SK-N-SH treated with all-trans-retinoic acid at 6 μM for 48 hours (cell line): Measurements from ENCODE around the gene AP1G2.
"Not testable (repeated sequence)": the region's sequence is repeated elsewhere in the genome, so short reads cannot be mapped to it uniquely, and the experiment has no call there.

Experiments
- ATAC-seq: fragments of 200-7000 bp; cut with Tn5 transposase; 3 replicates; pipeline ENCODE4 v1.9.1; 2020; ENCODE audit warnings: mild to moderate bottlenecking, moderate library complexity
- ARNTL ChIP-seq: fragments of 450-650 bp; formaldehyde crosslinking; IDR thresholded peaks from 2 replicates; pipeline ENCODE4 v1.5.0; 2020; ENCODE audit warnings: low read depth, mild to moderate bottlenecking, moderate library complexity, borderline replicate concordance
- BACH2 ChIP-seq: fragments of 250-450 bp; sonication (Bioruptor Pico); IDR thresholded peaks from 2 replicates; pipeline ENCODE4 v1.9.0; 2021; ENCODE audit warnings: mild to moderate bottlenecking, borderline replicate concordance
- CSDC2 ChIP-seq: fragments of 250-450 bp; sonication (Bioruptor Pico); IDR thresholded peaks from 2 replicates; pipeline ENCODE4 v1.5.0; 2020; ENCODE audit warnings: mild to moderate bottlenecking, moderate library complexity
- ESRRG ChIP-seq: fragments of 250-450 bp; sonication (Bioruptor Pico); IDR thresholded peaks from 2 replicates; pipeline ENCODE4 v1.6.1; 2021; ENCODE audit warnings: mild to moderate bottlenecking
- GLIS3 ChIP-seq: fragments of 250-450 bp; sonication (Bioruptor Pico); IDR thresholded peaks from 2 replicates; pipeline ENCODE4 v1.5.0; 2020; ENCODE audit warnings: mild to moderate bottlenecking, moderate library complexity
- ISL1 ChIP-seq: fragments of 250-450 bp; sonication (Bioruptor Pico); IDR thresholded peaks from 2 replicates; pipeline ENCODE4 v2.1.2; 2022; ENCODE audit warnings: mild to moderate bottlenecking, moderate library complexity
- RARB ChIP-seq: fragments of 250-450 bp; sonication (Bioruptor Pico); IDR thresholded peaks from 2 replicates; pipeline ENCODE4 v1.8.0; 2021; ENCODE audit warnings: mild to moderate bottlenecking, moderate library complexity
- SNAI2 ChIP-seq: fragments of 250-450 bp; sonication (Bioruptor Pico); IDR thresholded peaks from 2 replicates; pipeline ENCODE4 v1.5.0; 2020; ENCODE audit warnings: mild to moderate bottlenecking, moderate library complexity
- TCF4 ChIP-seq: fragments of 250-450 bp; sonication (Bioruptor Pico); IDR thresholded peaks from 2 replicates; pipeline ENCODE4 v1.8.0; 2021; ENCODE audit warnings: mild to moderate bottlenecking, moderate library complexity, borderline replicate concordance
- TOX ChIP-seq: fragments of 250-450 bp; sonication (Bioruptor Pico); IDR thresholded peaks from 2 replicates; pipeline ENCODE4 v1.8.0; 2021; ENCODE audit warnings: mild to moderate bottlenecking, moderate library complexity, borderline replicate concordance
- ZC3H10 ChIP-seq: fragments of 250-450 bp; sonication (Bioruptor Pico); IDR thresholded peaks from 2 replicates; pipeline ENCODE4 v1.5.1; 2021; ENCODE audit warnings: mild to moderate bottlenecking, moderate library complexity
- ZFP30 ChIP-seq: fragments of 450-650 bp; formaldehyde crosslinking; IDR thresholded peaks from 2 replicates; pipeline ENCODE4 v1.5.0; 2022; ENCODE audit warnings: mild to moderate bottlenecking, moderate library complexity
- ZNF565 ChIP-seq: fragments of 450-650 bp; formaldehyde crosslinking; conservative IDR thresholded peaks from 2 replicates; pipeline ENCODE4 v1.5.0; 2020; ENCODE audit warnings: low read depth, mild to moderate bottlenecking, moderate library complexity
- ZNF8 ChIP-seq: fragments of 450-650 bp; formaldehyde crosslinking; IDR thresholded peaks from 2 replicates; pipeline ENCODE4 v1.5.0; 2020; ENCODE audit warnings: mild to moderate bottlenecking, moderate library complexity
- TF ChIP-seq, protein P1 (sequence below): fragments of 250-450 bp; sonication (Bioruptor Pico); IDR thresholded peaks from 2 replicates; pipeline ENCODE4 v1.8.0; 2021; ENCODE audit warnings: low read depth, mild to moderate bottlenecking, moderate library complexity, borderline replicate concordance
- TF ChIP-seq, protein P2 (sequence below): fragments of 250-450 bp; sonication (Bioruptor Pico); IDR thresholded peaks from 2 replicates; pipeline ENCODE4 v1.8.0; 2020; ENCODE audit warnings: mild to moderate bottlenecking, moderate library complexity, borderline replicate concordance

Gene AP1G2

DNA sequence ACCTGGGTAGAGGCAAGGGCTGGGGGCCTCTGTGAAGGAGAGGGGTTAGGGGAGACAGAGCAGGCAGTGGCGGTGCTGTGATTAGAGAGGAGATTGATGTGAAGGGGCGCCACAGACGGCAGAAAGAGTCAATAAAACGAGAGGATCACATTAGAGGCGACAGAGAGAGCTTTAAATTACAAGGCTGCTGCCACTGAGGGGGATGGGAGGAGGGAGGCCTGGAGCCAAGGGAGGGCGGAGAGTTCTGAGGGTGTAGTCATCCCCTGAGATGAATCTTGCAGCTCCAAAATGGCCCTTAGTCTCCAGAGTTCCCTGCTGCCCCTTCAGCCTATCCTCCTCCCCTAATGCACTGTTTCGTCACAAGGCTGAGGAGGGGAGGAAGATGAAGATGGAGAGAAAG is 28.8 kb downstream of the AP1G2 start (continued):
- TF ChIP-seq RARB (CRISPR knock-in tag) (no peak), BACH2 (no peak)

DNA sequence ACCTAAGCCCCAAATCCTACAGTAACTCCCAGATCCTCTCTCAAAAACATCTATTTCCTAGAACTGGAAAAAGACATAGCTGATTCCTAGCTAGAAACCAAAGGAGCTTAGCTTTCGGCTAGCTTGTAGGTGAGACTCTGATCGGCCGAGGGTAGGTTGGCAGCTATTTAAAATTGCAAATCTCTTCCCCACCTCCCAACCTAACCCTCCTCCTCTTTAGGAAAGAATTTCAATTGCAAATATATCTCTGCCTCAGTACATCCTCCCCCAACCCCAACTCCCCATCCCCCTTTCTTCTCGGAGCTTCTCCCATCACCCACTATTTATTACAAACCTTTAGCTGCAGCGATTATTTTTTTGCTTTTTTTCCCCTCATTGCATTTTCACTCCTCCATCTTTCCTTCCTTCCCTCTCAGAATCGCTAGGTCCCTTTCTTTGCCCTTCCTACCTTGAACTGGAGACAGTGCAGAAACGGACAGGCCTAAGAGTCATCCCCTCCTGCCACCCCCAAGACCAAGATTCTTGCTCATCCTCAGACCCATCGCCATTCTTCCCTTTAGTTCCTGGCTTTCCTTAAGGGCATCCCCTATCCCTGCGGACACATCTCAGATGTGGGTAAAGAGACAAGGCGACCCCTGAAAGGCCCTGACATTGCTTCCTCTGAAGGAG is 29.4 kb downstream of the AP1G2 start:
- ATAC-seq, result no peak
- no peak for TF ChIP-seq ESRRG
- no peak for TF ChIP-seq ZNF565 (CRISPR knock-in tag)
- no peak for TF ChIP-seq CSDC2
- TF ChIP-seq, protein P1, sequence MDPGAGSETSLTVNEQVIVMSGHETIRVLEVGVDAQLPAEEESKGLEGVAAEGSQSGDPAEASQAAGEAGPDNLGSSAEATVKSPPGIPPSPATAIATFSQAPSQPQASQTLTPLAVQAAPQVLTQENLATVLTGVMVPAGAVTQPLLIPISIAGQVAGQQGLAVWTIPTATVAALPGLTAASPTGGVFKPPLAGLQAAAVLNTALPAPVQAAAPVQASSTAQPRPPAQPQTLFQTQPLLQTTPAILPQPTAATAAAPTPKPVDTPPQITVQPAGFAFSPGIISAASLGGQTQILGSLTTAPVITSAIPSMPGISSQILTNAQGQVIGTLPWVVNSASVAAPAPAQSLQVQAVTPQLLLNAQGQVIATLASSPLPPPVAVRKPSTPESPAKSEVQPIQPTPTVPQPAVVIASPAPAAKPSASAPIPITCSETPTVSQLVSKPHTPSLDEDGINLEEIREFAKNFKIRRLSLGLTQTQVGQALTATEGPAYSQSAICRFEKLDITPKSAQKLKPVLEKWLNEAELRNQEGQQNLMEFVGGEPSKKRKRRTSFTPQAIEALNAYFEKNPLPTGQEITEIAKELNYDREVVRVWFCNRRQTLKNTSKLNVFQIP (CRISPR knock-in tag), result no peak
- TF ChIP-seq BACH2, result no peak
- no peak for TF ChIP-seq TOX
- TF ChIP-seq SNAI2 (CRISPR knock-in tag), result no peak
- TF ChIP-seq ZC3H10 (CRISPR knock-in tag), result no peak
- TF ChIP-seq ZFP30 (CRISPR knock-in tag), result no peak
- TF ChIP-seq ZNF8 (CRISPR knock-in tag), result no peak
- TF ChIP-seq, protein P2, sequence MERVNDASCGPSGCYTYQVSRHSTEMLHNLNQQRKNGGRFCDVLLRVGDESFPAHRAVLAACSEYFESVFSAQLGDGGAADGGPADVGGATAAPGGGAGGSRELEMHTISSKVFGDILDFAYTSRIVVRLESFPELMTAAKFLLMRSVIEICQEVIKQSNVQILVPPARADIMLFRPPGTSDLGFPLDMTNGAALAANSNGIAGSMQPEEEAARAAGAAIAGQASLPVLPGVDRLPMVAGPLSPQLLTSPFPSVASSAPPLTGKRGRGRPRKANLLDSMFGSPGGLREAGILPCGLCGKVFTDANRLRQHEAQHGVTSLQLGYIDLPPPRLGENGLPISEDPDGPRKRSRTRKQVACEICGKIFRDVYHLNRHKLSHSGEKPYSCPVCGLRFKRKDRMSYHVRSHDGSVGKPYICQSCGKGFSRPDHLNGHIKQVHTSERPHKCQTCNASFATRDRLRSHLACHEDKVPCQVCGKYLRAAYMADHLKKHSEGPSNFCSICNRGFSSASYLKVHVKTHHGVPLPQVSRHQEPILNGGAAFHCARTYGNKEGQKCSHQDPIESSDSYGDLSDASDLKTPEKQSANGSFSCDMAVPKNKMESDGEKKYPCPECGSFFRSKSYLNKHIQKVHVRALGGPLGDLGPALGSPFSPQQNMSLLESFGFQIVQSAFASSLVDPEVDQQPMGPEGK, result no peak

DNA sequence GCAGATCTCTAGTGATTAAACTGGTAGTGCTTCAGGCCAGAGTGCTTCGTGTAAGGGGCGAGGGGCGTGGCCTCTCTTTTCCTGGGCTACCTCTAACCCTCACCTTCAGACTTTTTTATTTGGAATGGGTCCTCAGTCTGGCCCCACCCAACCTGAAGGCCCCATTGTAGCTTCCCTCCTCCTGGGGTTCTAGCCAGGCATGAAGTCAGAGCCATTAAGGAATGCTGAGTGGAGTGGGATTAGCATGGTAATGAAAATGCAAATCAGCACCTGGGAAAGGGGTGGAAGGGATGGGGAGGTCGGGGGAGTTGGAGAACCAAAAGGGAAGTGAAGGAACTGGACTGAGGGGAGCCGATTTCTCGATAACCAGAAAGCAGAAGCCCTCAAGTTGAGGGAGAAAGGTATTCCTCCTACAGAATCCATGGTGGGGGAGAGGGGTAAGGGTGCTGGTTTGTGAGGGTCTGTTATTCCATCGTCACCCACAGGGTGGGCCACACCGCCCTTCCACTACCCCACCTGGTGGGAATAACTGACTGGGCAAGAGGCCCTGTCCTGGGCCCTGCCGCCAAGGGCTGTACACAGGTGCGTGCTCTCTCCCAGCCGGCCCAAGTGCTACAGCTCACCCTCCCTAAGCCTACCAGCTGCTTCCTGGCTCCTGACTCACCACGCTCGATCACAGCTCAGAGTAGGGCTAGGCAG is 30.1 kb downstream of the AP1G2 start:
- no peak for TF ChIP-seq ESRRG
- TF ChIP-seq, protein P2, result no peak
- TF ChIP-seq, protein P1 (CRISPR knock-in tag), result no peak
- TF ChIP-seq ZNF565 (CRISPR knock-in tag), result no peak
- TF ChIP-seq GLIS3 (CRISPR knock-in tag), result no peak
- no peak for TF ChIP-seq TCF4
- no peak for TF ChIP-seq SNAI2 (CRISPR knock-in tag)
- no peak for ATAC-seq

DNA sequence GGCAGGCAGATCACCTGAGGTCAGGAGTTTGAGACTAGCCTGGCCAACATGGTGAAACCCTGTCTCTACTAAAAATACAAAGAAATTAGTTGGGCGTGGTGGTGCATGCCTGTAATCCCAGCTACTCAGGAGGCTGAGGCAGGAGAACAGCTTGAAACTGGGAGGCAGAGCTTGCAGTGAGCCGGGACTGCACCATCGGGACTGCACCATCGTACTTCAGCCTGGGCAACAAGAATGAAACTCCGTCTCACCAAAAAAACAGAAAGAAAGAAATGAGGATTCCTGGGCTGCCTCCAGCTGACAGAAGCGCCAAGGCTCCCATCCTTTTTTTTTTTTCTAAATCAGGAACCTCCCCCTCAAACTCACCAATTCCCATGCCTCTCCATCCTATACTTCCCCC is 30.7 kb downstream of the AP1G2 start:
- ATAC-seq, result not testable (repeated sequence)

DNA sequence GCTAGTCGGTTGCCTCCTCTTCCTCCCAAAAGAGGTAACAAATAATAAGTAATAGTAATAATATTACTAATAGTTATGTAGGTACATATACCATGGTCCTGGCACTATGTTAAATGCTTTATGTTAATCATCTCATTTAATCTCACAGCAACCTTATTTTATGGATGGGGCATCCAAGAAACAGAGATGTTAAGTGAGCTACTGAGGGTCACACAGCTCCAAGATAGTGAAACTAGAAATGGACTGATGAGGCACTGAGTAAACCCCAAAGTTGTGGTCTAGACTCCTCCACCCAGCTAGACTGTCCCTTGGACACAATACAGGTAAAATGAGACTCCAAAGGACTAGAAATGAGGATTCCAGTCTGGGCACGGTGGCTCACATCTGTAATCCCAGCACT is 31.1 kb downstream of the AP1G2 start:
- no peak for TF ChIP-seq ISL1 (CRISPR knock-in tag)
- TF ChIP-seq, protein P1 (CRISPR knock-in tag), result no peak
- TF ChIP-seq ARNTL (CRISPR knock-in tag), result no peak
- TF ChIP-seq BACH2, result no peak
- TF ChIP-seq RARB (CRISPR knock-in tag), result no peak
- no peak for TF ChIP-seq CSDC2
- TF ChIP-seq ZC3H10 (CRISPR knock-in tag), result no peak
- TF ChIP-seq ZNF565 (CRISPR knock-in tag), result no peak
- TF ChIP-seq, all 23 proteins: peak for 0
- ATAC-seq, result no peak
